HG02973 (cell line): ENCODE measurements around the gene HAP1.
"Not testable (repeated sequence)": the region's sequence is repeated elsewhere in the genome, so short reads cannot be mapped to it uniquely, and the experiment has no call there.

Source experiments
- ATAC-seq: cut with Tn5 transposase; IDR thresholded peaks from one replicate; pipeline ENCODE4 v1.9.1; 2021; ENCODE audit warnings: moderate library complexity; ENCODE audit not compliant: unreplicated experiment

Gene HAP1

GRCh38 chr17:41691031-41691777, 43.2 kb downstream of the HAP1 start:
- no peak for ATAC-seq

- no peak for ATAC-seq
Observed at GRCh38 chr17:41690497-41690896, 43.9 kb downstream of the HAP1 start.

GRCh38 chr17:41689497-41690299, 44.7 kb downstream of the HAP1 start:
- no peak for ATAC-seq

GRCh38 chr17:41688641-41689496, 45.6 kb downstream of the HAP1 start, which contains the start of gene EIF1:
TSS of gene EIF1 (plus strand) at chr17:41688885. CDS start at chr17:41689039, 154 bp downstream.
- peak; percentile 65 for ATAC-seq

GRCh38 chr17:41687828-41688640, 46.4 kb downstream of the HAP1 start:
- ATAC-seq: no peak

- no peak for ATAC-seq
Observed at GRCh38 chr17:41686281-41686680, 48.2 kb downstream of the HAP1 start.

GRCh38 chr17:41685753-41686152, 48.7 kb downstream of the HAP1 start:
- not testable (repeated sequence) for ATAC-seq

- no peak for ATAC-seq
Observed at GRCh38 chr17:41684035-41684434, 50.4 kb downstream of the HAP1 start.

- ATAC-seq: no peak
Observed at GRCh38 chr17:41683441-41684007, 50.9 kb downstream of the HAP1 start.

GRCh38 chr17:41682631-41683030, 51.8 kb downstream of the HAP1 start:
- ATAC-seq: no peak

GRCh38 chr17:41681776-41682175, 52.7 kb downstream of the HAP1 start:
- no peak for ATAC-seq

- no peak for ATAC-seq
Observed at GRCh38 chr17:41680426-41681040, 53.9 kb downstream of the HAP1 start.

GRCh38 chr17:41679740-41680425, 54.6 kb downstream of the HAP1 start:
- ATAC-seq: no peak

GRCh38 chr17:41678907-41679739, 55.3 kb downstream of the HAP1 start:
- ATAC-seq: peak; percentile 62

GRCh38 chr17:41678411-41678906, 56.0 kb downstream of the HAP1 start:
- no peak for ATAC-seq

GRCh38 chr17:41676058-41676419, 58.4 kb downstream of the HAP1 start:
- no peak for ATAC-seq

GRCh38 chr17:41675157-41676057, 59.0 kb downstream of the HAP1 start:
- not testable (repeated sequence) for ATAC-seq
